ENCODE measurements around the gene MORN3. TPM values are rescaled to one million over a fixed set of nuclear protein-coding genes. Genes with fewer than 3 reads are reported as not detected.
A peak's percentile ranks its signal among the peaks of the same experiment; 100 is the strongest.
"Not testable (repeated sequence)": the region's sequence is repeated elsewhere in the genome, so short reads cannot be mapped to it uniquely, and the experiment has no call there.

MORN3 gene
- total RNA-seq, 6 experiments from 2014 or later, result 0.09 TPM; not detected in 5

DNA sequence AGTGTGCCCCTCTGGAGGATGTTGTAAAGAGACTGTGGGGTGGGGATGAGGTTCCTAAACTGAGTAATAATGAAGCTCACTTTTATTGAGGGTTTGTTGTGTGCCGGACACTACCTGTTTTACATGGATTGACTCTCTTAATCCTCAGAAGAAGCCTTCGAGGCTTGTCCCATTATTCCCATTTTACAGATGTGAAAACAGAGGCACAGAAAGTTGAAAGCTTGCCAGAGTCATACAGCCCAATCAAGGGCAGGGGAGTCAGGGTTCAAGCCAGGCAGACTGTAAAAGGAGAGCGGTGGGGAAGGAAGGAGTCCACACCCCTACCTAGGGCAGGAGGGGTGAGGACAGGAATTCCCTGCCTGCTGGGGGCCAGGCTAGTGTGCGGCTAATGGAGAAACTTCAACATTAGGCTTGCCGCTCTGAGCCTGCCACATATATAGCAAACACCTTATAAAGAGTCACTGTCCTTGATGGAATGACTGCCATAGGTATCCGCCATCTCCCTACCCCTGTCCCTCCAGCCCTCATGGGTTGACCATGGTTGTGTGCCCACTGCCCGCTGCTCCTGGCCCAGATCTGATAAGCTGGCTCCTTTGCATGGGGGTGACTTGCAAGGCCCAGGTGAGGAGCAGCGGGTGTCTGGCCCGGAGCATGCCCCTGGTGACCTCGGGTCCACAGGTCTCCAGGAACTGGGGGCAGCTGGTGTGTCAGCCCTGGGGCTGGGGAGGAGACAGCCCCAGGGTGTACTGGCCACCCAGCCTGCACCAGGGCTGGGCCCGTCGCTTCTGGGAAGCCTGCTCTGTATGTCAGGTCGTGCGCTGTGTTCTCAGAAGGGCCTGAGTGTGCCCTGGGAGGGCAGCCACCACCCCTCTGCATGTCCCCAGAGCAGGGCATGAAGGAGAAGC, 30.9 kb downstream of the MORN3 start:
- intact Hi-C loops (cut with DNase I), result no loop called here
- no peaks in the 10 kb centered on the region for H3K27me3 ChIP-seq
- TF ChIP-seq POLR2A (IDR thresholded peaks at IDR 0.05) (no peak), CTCF (IDR thresholded peaks at IDR 0.05) (no peak)
- no peak overlapping the region for H3K27ac ChIP-seq
- no peak for DNase-seq
- WGBS (ENCODE audit: insufficient coverage, low coverage, low lambda C conversion rate, missing lambda C conversion rate), result 95% methylated on average over 2 of the region's 14 CpGs
- peak in 3 of 4 donors; percentile 28 to 66 (median 51) for ATAC-seq
- H3K4me1 ChIP-seq, result peaks cover 0 to 7% (median 3%) of the 10 kb centered on the region in 4 donors
- no peak overlapping the region for H3K4me3 ChIP-seq
- H3K36me3 ChIP-seq, result peaks cover 0 to 6% (median 0%) of the 10 kb centered on the region in 4 donors
- H3K9me3 ChIP-seq, result no peaks in the 10 kb centered on the region

DNA sequence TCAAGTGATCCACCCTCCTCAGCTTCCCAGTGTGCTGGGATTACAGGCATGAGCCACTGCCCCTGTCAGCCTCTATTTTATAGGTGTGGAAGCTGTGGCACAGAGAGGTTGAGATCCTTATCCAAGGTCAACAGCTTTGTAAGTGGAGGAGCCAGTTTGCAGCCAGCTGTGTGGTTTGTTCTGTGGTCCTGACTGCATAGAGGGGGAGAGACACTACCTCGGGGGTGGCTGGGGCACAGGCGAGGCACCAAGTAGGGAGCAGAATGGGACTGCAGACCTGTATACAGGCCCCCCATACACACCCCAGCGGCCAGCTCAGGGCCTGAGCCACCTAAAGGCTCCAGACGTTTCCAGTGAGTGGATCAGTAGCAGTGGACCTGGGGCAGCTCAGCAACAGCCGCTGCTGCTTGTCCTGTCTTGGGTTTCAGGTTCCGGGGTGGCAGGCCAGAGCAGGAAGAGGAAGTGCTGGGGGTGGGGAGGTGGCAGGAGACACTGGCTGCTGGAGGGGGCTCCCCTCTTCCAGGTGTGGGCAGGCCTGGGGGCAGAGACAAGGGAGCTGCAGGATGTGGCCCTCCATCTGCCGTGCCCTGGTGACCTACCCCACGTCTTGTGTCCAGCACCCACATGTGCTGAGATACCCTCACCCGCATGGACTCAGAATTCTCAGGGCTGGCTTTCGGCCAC, 32.1 kb downstream of the MORN3 start:
- DNase-seq (peak in 2 of 3 donors; percentile 33 to 66), ATAC-seq (peak; percentile 44 to 61 (median 46))
- Histone ChIP-seq H3K9me3 (no peaks in the 10 kb centered on the region), H3K36me3 (peaks cover 0 to 6% (median 0%) of the 10 kb centered on the region in 4 donors), H3K27ac (no peak overlapping the region), H3K4me3 (no peak overlapping the region), H3K27me3 (no peaks in the 10 kb centered on the region), H3K4me1 (peaks cover 0 to 18% (median 8%) of the 10 kb centered on the region in 4 donors)
- WGBS (ENCODE audit: insufficient coverage, low coverage, low lambda C conversion rate, missing lambda C conversion rate), result 76% methylated on average over 6 of the region's 10 CpGs
- intact Hi-C loops (cut with DNase I), result no loop called here
- TF ChIP-seq CTCF (IDR thresholded peaks at IDR 0.05) (no peak), POLR2A (IDR thresholded peaks at IDR 0.05) (no peak)

DNA sequence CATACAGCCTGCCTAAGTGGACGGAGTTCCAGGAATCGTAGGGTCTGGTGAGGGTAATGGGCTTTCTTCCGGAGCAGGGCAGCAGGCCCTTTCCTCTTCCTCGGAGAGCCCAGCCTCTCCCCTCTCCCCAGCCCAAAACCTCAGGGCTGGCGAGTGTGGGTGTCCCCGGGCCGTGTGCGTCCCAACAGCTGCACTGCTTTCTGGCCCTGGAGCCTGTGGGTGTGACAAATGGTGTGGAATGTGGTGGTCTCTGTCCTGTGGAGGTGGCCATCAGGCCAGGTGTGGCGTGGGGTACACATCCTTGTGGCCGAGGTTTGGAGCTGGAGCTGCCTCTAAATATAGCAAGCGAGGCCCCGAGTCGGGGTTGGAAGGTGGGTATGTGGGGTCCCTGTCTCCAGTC, 34.6 kb downstream of the MORN3 start:
- no peak for ATAC-seq

GRCh38 chr12:121633833-121634196, 35.6 kb downstream of the MORN3 start:
- ATAC-seq; intact Hi-C loops (cut with DNase I); H3K27ac ChIP-seq: not testable (repeated sequence)

More for the DNA sequence above, 34.6 kb downstream of the MORN3 start:
- no peaks in the 10 kb centered on the region for H3K27me3 ChIP-seq
- H3K36me3 ChIP-seq, result no peaks in the 10 kb centered on the region
- TF ChIP-seq POLR2A (IDR thresholded peaks at IDR 0.05) (no peak), CTCF (IDR thresholded peaks at IDR 0.05) (no peak)
- peaks cover 0 to 23% (median 8%) of the 10 kb centered on the region in 4 donors for H3K4me1 ChIP-seq
- DNase-seq, result no peak
- no peak overlapping the region for H3K27ac ChIP-seq
- H3K9me3 ChIP-seq, result no peaks in the 10 kb centered on the region
- 89% methylated on average over 7 of the region's 13 CpGs for WGBS (ENCODE audit: insufficient coverage, low coverage, low lambda C conversion rate, missing lambda C conversion rate)
- intact Hi-C loops (cut with DNase I), result no loop called here
- no peak overlapping the region for H3K4me3 ChIP-seq

More at GRCh38 chr12:121633833-121634196, 35.6 kb downstream of the MORN3 start:
- H3K9me3 ChIP-seq, DNase-seq, H3K4me3 ChIP-seq, H3K36me3 ChIP-seq, H3K27me3 ChIP-seq: not testable (repeated sequence)
- H3K4me1 ChIP-seq, result peaks cover 0 to 22% (median 8%) of the 10 kb centered on the region in 4 donors
- 90% methylated on average over 5 of the region's 11 CpGs for WGBS (ENCODE audit: insufficient coverage, low coverage, low lambda C conversion rate, missing lambda C conversion rate)
